Measurements from ENCODE around the gene ZNF775.

The ZNF775 gene

GRCh38 chr7:150415161-150416153 is 36.3 kb downstream of the ZNF775 start:
- DNase-seq: no peak

DNA sequence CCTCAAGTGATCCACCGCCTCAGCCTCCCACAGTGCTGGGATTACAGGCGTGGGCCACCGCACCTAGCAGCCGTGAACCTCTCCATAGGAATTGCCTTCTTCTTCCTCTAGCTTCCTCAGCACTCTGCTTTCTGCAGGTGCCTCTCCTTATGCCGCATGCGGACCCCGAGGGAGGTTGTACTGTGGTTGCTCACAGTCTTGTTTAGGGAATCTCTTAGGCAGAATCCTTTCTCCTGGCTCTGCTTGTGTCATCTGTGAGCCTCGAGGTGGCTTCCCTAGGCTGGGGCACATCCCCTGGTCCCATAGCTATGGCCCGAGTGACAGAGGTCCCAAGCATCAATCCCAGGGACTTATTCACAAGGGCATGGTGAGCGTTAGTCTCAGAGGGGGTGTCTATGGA is 38.1 kb downstream of the ZNF775 start:
- no peak for DNase-seq

DNA sequence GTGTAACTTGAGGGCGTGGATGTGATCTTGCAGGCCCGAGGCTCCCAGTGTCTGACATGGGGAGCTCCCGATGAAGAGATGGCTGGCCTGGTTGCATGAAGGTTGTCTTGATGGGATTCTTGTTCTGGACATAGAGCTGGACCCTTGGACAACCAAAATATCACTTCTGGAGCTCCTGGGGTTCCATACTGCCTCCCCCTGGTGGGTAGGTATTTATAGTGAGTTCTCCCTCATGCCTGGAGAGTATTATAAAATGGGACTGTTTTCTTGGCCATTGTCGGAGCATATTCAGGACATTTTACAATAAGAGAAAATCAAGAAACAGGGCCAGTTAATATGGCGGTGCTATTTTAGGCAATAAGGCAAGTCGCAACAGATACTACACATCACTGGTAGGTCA is 38.7 kb downstream of the ZNF775 start:
- no peak for DNase-seq

GRCh38 chr7:150420242-150420641 is 41.1 kb downstream of the ZNF775 start:
- DNase-seq: no peak

GRCh38 chr7:150420987-150421674 is 42.0 kb downstream of the ZNF775 start:
- DNase-seq: peak; percentile 63

DNA sequence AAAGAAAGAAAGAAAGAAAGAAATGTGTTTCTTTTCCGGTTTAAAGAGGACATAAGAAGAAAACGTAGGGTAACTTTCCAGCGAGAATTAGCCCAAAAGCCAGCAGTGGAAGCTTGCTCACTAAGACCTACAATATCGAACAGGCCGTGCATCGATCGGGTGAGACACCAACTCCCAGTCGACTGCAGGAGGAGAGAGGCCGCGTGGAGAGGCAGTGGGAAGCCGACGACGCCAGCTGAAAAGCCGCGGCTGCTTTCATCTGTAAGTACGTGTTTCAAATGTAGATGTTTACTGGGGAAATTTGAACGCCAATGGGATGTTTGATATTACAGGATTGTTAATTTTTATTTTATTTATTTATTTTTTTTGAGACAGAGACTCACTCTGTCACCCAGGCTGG is 42.7 kb downstream of the ZNF775 start:
- DNase-seq: no peak

DNA sequence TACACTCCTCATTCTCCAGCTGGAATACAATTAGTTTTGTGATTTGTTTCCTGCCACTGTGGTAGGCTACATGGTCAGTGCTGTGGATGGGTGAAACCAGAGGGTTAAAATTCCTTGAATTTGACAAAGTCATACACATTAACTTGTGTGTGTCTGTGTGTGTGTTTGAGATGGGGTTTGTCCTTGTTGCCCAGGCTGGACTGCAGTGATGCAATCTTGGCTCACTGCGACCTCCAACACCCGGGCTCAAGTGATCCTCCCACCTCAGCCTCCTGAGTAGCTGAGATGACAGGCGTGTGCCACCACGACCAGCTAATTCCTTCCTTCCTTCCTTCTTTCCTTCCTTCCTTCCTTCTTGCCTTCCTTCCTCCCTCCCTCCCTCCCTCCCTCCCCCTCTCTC is 46.5 kb downstream of the ZNF775 start:
- DNase-seq: no peak

GRCh38 chr7:150428671-150429451 is 49.7 kb downstream of the ZNF775 start:
- peak; percentile 80 for DNase-seq

GRCh38 chr7:150429699-150430098 is 50.6 kb downstream of the ZNF775 start:
- DNase-seq: no peak

- DNase-seq: no peak
Observed at GRCh38 chr7:150430465-150431085, 51.4 kb downstream of the ZNF775 start.

GRCh38 chr7:150431839-150432658 is 52.9 kb downstream of the ZNF775 start:
- no peak for DNase-seq

GRCh38 chr7:150432915-150433892 is 54.1 kb downstream of the ZNF775 start:
- DNase-seq: no peak

DNA sequence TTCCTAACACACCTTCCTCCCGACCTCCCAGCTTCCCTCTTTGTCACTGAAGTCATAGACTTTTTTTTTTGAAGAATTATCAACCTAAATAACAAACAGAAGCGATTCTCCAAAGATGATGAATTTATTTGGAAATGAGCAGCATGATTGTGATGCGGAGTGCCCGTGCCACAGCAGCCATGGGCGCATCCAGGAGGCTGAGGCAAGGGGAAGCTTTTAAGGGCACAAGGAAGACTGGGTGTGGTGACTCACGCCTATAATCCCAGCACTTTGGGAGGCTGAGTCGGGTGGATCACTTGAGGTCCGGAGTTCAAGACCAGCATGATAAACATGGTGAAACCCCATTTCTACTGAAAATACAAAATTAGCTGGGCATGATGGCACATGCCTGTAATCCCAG is 55.1 kb downstream of the ZNF775 start:
- no peak for DNase-seq

GRCh38 chr7:150435047-150435389 is 55.9 kb downstream of the ZNF775 start:
- DNase-seq: no peak

- DNase-seq: no peak
Observed at GRCh38 chr7:150435390-150436073, 56.4 kb downstream of the ZNF775 start.

GRCh38 chr7:150439967-150440366 is 60.8 kb downstream of the ZNF775 start:
- peak; percentile 20 for DNase-seq

DNA sequence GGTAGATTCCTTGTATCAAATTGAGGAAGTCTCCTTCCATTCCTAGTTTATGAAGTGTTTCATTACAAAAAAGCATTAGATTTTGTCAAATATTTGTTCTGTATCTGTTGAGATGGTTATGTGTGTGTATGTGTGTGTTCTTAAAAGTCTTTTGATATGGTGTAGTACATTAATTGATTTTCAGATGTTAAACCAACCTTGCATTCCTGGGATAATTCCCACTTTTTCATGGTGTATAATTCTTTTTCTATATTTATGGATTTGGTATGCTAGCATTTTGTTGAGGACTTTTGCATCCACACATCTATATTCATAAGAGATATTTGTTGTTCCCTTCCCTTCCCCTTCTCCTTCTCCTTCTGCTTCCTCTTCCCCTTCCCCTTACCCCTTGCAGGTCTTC is 62.4 kb downstream of the ZNF775 start:
- no peak for DNase-seq

DNA sequence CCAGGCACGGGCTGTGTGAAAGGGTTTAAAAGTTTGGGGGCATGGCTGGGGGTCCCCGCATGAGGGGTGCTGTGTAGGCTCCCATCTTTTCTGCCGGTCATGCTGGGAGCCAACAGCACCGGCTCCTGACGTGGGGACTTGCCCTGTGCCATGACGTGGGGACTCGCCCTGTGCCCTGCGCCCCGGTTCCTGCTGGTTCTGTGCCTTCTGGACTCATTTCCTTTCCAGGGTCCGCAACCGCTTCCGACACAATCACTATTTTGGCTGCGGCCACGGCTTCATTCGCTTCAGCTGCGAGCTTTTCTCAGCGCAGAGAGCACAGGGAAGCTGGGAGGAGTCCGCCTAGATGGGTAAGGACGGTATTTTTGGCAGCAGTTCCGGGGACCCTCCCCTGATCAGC is 63.7 kb downstream of the ZNF775 start:
- no peak for DNase-seq

DNA sequence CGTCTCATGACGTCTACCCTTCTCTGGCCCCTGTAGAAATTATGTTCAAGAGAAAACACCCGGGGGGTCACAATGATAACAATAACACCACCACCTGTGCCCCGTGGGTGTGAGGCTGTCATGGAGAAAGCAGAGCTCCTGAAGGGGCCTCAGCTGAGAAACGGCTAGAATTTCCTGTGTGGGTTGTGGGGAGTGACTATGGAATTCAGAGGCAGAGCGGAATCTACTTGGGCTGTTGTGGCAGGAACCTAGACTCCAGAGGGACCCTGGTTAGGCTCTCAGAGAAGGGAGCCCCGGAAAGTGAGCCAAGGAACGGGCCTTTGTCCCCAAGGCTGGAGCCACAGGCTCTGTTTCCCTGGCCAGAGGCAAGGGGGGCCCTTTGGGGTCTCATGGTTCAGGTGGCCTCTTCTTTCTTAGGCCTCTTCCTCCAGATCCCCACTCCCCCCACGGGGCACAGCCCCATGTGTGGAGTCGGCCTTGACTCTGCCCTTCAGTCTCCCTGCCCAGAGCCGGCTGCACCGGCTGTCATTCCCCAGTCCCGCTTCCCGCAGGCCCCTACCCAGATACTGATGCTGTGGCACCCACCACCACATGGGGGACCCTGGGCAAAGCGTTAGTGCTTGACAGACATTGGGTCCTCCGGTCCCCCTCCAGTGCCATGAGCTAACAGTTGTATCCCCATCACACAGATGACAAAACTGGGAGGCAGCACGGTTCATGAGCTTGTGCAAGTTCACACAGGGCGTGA is 64.8 kb downstream of the ZNF775 start:
- no peak for DNase-seq
